Measurements from ENCODE around the gene BRIP1.
"Not testable (repeated sequence)": the region's sequence is repeated elsewhere in the genome, so short reads cannot be mapped to it uniquely, and the experiment has no call there.

Gene BRIP1

DNA sequence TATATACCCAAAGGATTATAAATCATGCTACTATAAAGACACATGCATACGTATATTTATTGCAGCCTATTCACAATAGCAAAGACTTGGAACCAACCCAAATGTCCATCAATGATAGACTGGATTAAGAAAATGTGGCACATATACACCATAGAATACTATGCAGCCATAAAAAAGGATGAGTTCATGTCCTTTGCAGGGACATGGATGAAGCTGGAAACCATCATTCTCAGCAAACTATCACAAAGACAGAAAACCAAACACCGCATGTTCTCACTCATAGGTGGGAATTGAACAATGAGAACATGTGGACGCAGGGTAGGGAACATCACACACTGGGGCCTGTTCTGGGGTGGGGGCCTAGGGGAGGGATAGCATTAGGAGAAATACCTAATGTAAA, 89.2 kb downstream of the BRIP1 start:
- H3K27me3 ChIP-seq (ENCODE audit: control insufficient read depth in 1 of 2, insufficient read depth in 2 of 2, low read length in 2 of 2); H3K4me3 ChIP-seq (ENCODE audit: low read depth in 1 of 2, low read length in 2 of 2); H3K4me1 ChIP-seq (ENCODE audit: control insufficient read depth in 1 of 2, insufficient read depth in 2 of 2, low read length in 2 of 2); H3K27ac ChIP-seq (ENCODE audit: low read depth, low read length); H3K9ac ChIP-seq (ENCODE audit: low read depth in 1 of 2, low read length in 2 of 2): not testable (repeated sequence)
- Histone ChIP-seq H3K9me3 (ENCODE audit: control insufficient read depth in 1 of 2, low read length in 2 of 2) (peaks cover 8 to 12% of the 10 kb centered on the region in 2 donors), H3K36me3 (ENCODE audit: control insufficient read depth in 1 of 2, insufficient read depth in 2 of 2, low read length in 2 of 2) (peaks cover 0 to 14% of the 10 kb centered on the region in 2 donors)

DNA sequence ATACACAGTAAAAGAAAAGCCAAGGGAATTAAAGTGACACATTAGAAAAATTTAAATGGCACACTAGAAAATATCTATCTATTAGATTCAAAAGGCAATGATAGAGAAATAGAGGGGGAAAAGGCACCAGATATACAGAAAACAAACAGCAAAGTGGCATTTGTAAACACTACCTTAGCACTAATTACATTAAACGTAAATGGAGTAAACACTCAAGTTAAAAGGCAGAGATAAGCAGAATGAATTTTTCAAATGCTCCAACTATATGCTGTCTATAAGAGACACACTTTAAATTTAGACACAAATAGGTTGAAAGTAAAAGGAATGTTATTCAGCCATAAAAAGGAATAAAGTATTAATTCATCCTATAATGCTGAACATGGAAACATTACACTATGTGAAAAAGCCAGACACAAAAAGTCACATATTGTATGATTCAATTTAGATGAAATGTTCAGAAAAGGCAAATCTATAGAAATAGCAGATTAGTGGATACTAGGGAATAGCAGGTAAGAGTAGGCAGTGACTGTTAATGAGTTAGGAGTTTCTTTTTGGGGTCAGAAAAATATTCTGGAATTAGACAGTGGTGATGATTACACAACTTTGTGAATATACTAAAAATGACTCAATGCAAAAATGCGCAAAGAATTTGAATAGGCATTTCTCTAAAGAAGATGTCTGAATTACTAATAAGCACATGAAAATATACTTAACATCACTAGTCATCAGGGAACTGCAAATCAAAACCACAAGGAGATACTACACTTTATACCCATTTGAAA, 92.4 kb downstream of the BRIP1 start:
- Histone ChIP-seq H3K4me1 (ENCODE audit: control insufficient read depth in 1 of 2, insufficient read depth in 2 of 2, low read length in 2 of 2) (no peaks in the 10 kb centered on the region), H3K27ac (ENCODE audit: low read depth, low read length) (no peak overlapping the region), H3K9ac (ENCODE audit: low read depth in 1 of 2, low read length in 2 of 2) (no peak overlapping the region), H3K9me3 (ENCODE audit: control insufficient read depth in 1 of 2, low read length in 2 of 2) (peaks cover 8 to 12% of the 10 kb centered on the region in 2 donors), H3K27me3 (ENCODE audit: control insufficient read depth in 1 of 2, insufficient read depth in 2 of 2, low read length in 2 of 2) (no peaks in the 10 kb centered on the region), H3K4me3 (ENCODE audit: low read depth in 1 of 2, low read length in 2 of 2) (no peak overlapping the region), H3K36me3 (ENCODE audit: control insufficient read depth in 1 of 2, insufficient read depth in 2 of 2, low read length in 2 of 2) (peaks cover 0 to 14% of the 10 kb centered on the region in 2 donors)

DNA sequence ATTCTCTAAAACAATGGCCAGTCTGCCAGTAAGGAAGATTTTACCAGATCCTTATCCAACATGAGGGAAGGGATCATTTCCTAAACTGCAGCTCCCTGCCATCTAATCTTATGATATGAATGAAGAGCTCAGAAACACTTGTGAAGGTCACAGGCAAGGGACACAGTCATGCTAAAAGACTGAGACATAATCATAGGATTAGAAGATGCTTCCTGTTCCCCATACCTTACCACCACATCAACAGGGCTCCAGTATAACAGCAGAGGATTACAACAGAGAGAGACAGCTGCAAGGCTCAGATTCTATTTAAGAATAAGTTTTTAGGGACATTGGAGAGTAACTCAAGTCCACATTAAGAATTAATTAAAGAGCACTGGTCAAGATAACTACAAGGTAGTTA, 93.3 kb downstream of the BRIP1 start:
- no peak overlapping the region for H3K27ac ChIP-seq (ENCODE audit: low read depth, low read length)
- H3K9ac ChIP-seq (ENCODE audit: low read depth in 1 of 2, low read length in 2 of 2): no peak overlapping the region
- H3K4me3 ChIP-seq (ENCODE audit: low read depth in 1 of 2, low read length in 2 of 2): no peak overlapping the region
- H3K27me3 ChIP-seq (ENCODE audit: control insufficient read depth in 1 of 2, insufficient read depth in 2 of 2, low read length in 2 of 2): no peaks in the 10 kb centered on the region
- no peaks in the 10 kb centered on the region for H3K4me1 ChIP-seq (ENCODE audit: control insufficient read depth in 1 of 2, insufficient read depth in 2 of 2, low read length in 2 of 2)
- peaks cover 0 to 14% of the 10 kb centered on the region in 2 donors for H3K36me3 ChIP-seq (ENCODE audit: control insufficient read depth in 1 of 2, insufficient read depth in 2 of 2, low read length in 2 of 2)
- peaks cover 8 to 12% of the 10 kb centered on the region in 2 donors for H3K9me3 ChIP-seq (ENCODE audit: control insufficient read depth in 1 of 2, low read length in 2 of 2)

- Histone ChIP-seq H3K36me3 (ENCODE audit: control insufficient read depth in 1 of 2, insufficient read depth in 2 of 2, low read length in 2 of 2) (peaks cover 0 to 14% of the 10 kb centered on the region in 2 donors), H3K4me3 (ENCODE audit: low read depth in 1 of 2, low read length in 2 of 2) (no peak overlapping the region), H3K9me3 (ENCODE audit: control insufficient read depth in 1 of 2, low read length in 2 of 2) (peaks cover 8 to 12% of the 10 kb centered on the region in 2 donors), H3K27me3 (ENCODE audit: control insufficient read depth in 1 of 2, insufficient read depth in 2 of 2, low read length in 2 of 2) (no peaks in the 10 kb centered on the region), H3K9ac (ENCODE audit: low read depth in 1 of 2, low read length in 2 of 2) (no peak overlapping the region), H3K27ac (ENCODE audit: low read depth, low read length) (no peak overlapping the region), H3K4me1 (ENCODE audit: control insufficient read depth in 1 of 2, insufficient read depth in 2 of 2, low read length in 2 of 2) (no peaks in the 10 kb centered on the region)
These were observed 94.9 kb downstream of the BRIP1 start for GRCh38 chr17:61768405-61768804.

DNA sequence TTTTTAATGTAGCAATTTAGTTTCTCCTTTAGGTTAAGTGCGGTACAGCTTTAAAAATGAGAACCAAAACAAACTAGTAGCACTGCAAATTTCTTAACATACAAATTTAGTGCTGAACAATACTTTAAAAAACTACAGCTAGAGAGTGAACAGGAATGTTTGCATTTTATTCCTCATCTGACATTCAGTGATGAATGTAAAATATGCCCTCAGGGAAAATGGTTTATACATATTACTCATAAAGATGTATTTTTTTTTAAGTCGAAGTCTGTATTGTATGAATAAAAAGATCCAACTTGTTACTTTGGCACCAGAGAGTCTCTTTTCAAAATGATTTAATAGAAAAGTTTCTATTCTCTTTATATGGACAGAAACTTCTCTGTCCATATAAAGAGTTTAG, 96.8 kb downstream of the BRIP1 start:
- H3K9me3 ChIP-seq (ENCODE audit: control insufficient read depth in 1 of 2, low read length in 2 of 2): peaks cover 7 to 15% of the 10 kb centered on the region in 2 donors
- H3K36me3 ChIP-seq (ENCODE audit: control insufficient read depth in 1 of 2, insufficient read depth in 2 of 2, low read length in 2 of 2): peaks cover 0 to 11% of the 10 kb centered on the region in 2 donors
- H3K4me3 ChIP-seq (ENCODE audit: low read depth in 1 of 2, low read length in 2 of 2): no peak overlapping the region
- H3K4me1 ChIP-seq (ENCODE audit: control insufficient read depth in 1 of 2, insufficient read depth in 2 of 2, low read length in 2 of 2): no peaks in the 10 kb centered on the region
- H3K27ac ChIP-seq (ENCODE audit: low read depth, low read length): no peak overlapping the region
- no peak overlapping the region for H3K9ac ChIP-seq (ENCODE audit: low read depth in 1 of 2, low read length in 2 of 2)
- H3K27me3 ChIP-seq (ENCODE audit: control insufficient read depth in 1 of 2, insufficient read depth in 2 of 2, low read length in 2 of 2): no peaks in the 10 kb centered on the region

- H3K27me3 ChIP-seq (ENCODE audit: control insufficient read depth in 1 of 2, insufficient read depth in 2 of 2, low read length in 2 of 2): no peaks in the 10 kb centered on the region
- H3K9ac ChIP-seq (ENCODE audit: low read depth in 1 of 2, low read length in 2 of 2): no peak overlapping the region
- H3K4me3 ChIP-seq (ENCODE audit: low read depth in 1 of 2, low read length in 2 of 2): no peak overlapping the region
- H3K36me3 ChIP-seq (ENCODE audit: control insufficient read depth in 1 of 2, insufficient read depth in 2 of 2, low read length in 2 of 2): peaks cover 0 to under 1% of the 10 kb centered on the region in 2 donors
- H3K9me3 ChIP-seq (ENCODE audit: control insufficient read depth in 1 of 2, low read length in 2 of 2): peaks cover 0 to 4% of the 10 kb centered on the region in 2 donors
- no peak overlapping the region for H3K27ac ChIP-seq (ENCODE audit: low read depth, low read length)
- H3K4me1 ChIP-seq (ENCODE audit: control insufficient read depth in 1 of 2, insufficient read depth in 2 of 2, low read length in 2 of 2): no peaks in the 10 kb centered on the region
These were observed 98.5 kb downstream of the BRIP1 start for GRCh38 chr17:61764846-61765245.

- peaks cover 0 to 4% of the 10 kb centered on the region in 2 donors for H3K9me3 ChIP-seq (ENCODE audit: control insufficient read depth in 1 of 2, low read length in 2 of 2)
- H3K4me1 ChIP-seq (ENCODE audit: control insufficient read depth in 1 of 2, insufficient read depth in 2 of 2, low read length in 2 of 2): no peaks in the 10 kb centered on the region
- no peaks in the 10 kb centered on the region for H3K27me3 ChIP-seq (ENCODE audit: control insufficient read depth in 1 of 2, insufficient read depth in 2 of 2, low read length in 2 of 2)
- no peak overlapping the region for H3K4me3 ChIP-seq (ENCODE audit: low read depth in 1 of 2, low read length in 2 of 2)
- no peaks in the 10 kb centered on the region for H3K36me3 ChIP-seq (ENCODE audit: control insufficient read depth in 1 of 2, insufficient read depth in 2 of 2, low read length in 2 of 2)
- no peak overlapping the region for H3K9ac ChIP-seq (ENCODE audit: low read depth in 1 of 2, low read length in 2 of 2)
- H3K27ac ChIP-seq (ENCODE audit: low read depth, low read length): no peak overlapping the region
These were observed 101.5 kb downstream of the BRIP1 start for GRCh38 chr17:61761827-61762226.

DNA sequence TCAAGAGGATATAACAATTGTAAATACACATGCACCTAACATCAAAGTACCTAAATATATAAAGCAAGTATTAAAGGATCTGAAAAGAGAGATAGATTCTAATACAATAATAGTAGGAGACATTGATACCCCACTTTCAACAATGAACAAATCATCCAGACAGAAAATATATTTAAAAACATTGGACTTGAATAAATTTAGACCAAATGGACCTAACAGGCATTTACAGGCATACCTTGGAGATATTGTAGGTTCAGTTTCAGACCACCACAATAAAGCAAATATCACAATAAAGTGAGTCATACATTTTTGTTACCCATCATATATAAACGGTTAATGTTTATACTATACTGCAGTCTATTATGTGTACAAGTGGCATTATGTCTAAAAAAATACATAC, 104.0 kb downstream of the BRIP1 start:
- H3K9me3 ChIP-seq (ENCODE audit: control insufficient read depth in 1 of 2, low read length in 2 of 2): peaks cover 0 to 4% of the 10 kb centered on the region in 2 donors
- no peak overlapping the region for H3K4me3 ChIP-seq (ENCODE audit: low read depth in 1 of 2, low read length in 2 of 2)
- no peak overlapping the region for H3K9ac ChIP-seq (ENCODE audit: low read depth in 1 of 2, low read length in 2 of 2)
- H3K27ac ChIP-seq (ENCODE audit: low read depth, low read length): no peak overlapping the region
- H3K27me3 ChIP-seq (ENCODE audit: control insufficient read depth in 1 of 2, insufficient read depth in 2 of 2, low read length in 2 of 2): no peaks in the 10 kb centered on the region
- no peaks in the 10 kb centered on the region for H3K36me3 ChIP-seq (ENCODE audit: control insufficient read depth in 1 of 2, insufficient read depth in 2 of 2, low read length in 2 of 2)
- no peaks in the 10 kb centered on the region for H3K4me1 ChIP-seq (ENCODE audit: control insufficient read depth in 1 of 2, insufficient read depth in 2 of 2, low read length in 2 of 2)

- Histone ChIP-seq H3K27ac (ENCODE audit: low read depth, low read length) (no peak overlapping the region), H3K4me3 (ENCODE audit: low read depth in 1 of 2, low read length in 2 of 2) (no peak overlapping the region), H3K27me3 (ENCODE audit: control insufficient read depth in 1 of 2, insufficient read depth in 2 of 2, low read length in 2 of 2) (no peaks in the 10 kb centered on the region), H3K9ac (ENCODE audit: low read depth in 1 of 2, low read length in 2 of 2) (no peak overlapping the region), H3K4me1 (ENCODE audit: control insufficient read depth in 1 of 2, insufficient read depth in 2 of 2, low read length in 2 of 2) (no peaks in the 10 kb centered on the region), H3K36me3 (ENCODE audit: control insufficient read depth in 1 of 2, insufficient read depth in 2 of 2, low read length in 2 of 2) (no peaks in the 10 kb centered on the region), H3K9me3 (ENCODE audit: control insufficient read depth in 1 of 2, low read length in 2 of 2) (peaks cover 0 to 4% of the 10 kb centered on the region in 2 donors)
These were observed 104.9 kb downstream of the BRIP1 start for GRCh38 chr17:61758430-61758829.

GRCh38 chr17:61757168-61757567, 106.2 kb downstream of the BRIP1 start:
- no peaks in the 10 kb centered on the region for H3K4me1 ChIP-seq (ENCODE audit: control insufficient read depth in 1 of 2, insufficient read depth in 2 of 2, low read length in 2 of 2)
- H3K9ac ChIP-seq (ENCODE audit: low read depth in 1 of 2, low read length in 2 of 2): no peak overlapping the region
- H3K27ac ChIP-seq (ENCODE audit: low read depth, low read length): no peak overlapping the region
- no peaks in the 10 kb centered on the region for H3K27me3 ChIP-seq (ENCODE audit: control insufficient read depth in 1 of 2, insufficient read depth in 2 of 2, low read length in 2 of 2)
- no peak overlapping the region for H3K4me3 ChIP-seq (ENCODE audit: low read depth in 1 of 2, low read length in 2 of 2)
- H3K36me3 ChIP-seq (ENCODE audit: control insufficient read depth in 1 of 2, insufficient read depth in 2 of 2, low read length in 2 of 2): no peaks in the 10 kb centered on the region
- H3K9me3 ChIP-seq (ENCODE audit: control insufficient read depth in 1 of 2, low read length in 2 of 2): peaks cover 0 to 4% of the 10 kb centered on the region in 2 donors
